ENCODE results near the gene MAP2K6.

Gene MAP2K6

DNA sequence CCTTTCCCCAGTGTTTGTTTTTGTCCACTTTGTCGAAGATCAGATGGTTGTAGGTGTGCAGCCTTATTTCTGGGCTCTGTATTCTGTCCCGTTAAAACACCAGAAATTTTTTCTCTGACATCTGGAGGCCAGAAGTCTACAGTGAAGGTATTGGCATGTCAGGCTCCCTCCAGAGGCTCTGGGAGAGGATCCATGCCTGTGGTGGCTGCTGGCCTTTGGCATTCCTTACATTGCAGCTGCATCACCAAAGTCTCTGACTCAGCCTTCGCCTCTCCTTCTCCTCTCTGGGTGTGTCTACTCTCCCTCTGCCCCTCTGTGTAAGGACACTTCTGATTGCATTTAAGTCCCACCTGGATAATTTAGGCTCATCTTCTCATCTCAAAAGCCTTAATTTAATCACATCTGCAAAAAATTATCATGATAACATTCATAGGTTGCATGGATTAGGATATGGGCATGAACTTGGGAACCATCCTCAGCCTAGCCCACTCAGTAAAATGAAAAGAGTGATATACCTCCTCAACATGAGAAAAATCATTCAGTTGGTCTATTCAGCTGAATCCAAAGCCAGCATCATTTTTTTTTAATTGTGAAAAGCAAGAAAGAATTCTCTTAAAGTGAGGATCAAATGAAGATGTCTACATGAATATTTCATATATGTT is 78.0 kb downstream of the MAP2K6 start:
- DNase-seq (ENCODE audit: low read depth) = no peak

DNA sequence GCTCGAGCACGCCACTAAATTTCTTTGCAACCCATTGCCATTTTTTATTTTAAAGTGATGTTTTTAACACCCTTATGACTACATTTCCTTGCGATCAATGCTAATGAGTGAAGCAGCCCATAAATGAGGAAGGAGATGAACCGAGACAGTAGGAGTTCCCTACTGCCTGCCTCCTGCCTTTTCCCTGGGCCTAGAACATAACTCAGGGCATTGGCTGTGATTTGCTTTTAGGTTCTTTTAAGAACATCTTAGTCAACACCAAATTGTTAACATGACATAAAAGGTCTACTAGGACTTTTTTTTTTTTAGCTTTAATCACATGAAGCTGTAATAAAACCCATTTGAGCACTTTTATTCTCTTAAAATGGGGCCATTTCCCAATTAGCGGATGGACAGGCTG is 81.3 kb downstream of the MAP2K6 start:
- no peak for DNase-seq (ENCODE audit: low read depth)

DNA sequence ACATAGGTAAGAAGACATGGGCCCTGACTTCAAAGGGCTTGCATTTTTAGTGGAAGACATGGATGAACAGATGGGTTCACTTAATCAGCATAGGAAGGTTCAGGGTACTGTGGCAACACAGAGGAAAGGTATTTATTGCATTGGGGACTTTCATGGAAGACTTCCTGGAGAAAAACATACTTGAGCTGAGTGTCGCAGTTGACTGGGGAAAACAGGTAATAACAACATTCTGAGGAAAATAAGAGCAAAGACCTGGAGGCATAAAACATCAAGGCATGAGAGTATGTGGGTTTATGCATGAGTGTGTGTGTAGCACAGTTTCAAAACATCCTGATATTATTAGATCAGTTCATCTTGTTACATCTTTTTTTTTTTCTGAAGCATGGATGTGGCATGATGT is 82.7 kb downstream of the MAP2K6 start:
- DNase-seq (ENCODE audit: low read depth) = no peak

DNA sequence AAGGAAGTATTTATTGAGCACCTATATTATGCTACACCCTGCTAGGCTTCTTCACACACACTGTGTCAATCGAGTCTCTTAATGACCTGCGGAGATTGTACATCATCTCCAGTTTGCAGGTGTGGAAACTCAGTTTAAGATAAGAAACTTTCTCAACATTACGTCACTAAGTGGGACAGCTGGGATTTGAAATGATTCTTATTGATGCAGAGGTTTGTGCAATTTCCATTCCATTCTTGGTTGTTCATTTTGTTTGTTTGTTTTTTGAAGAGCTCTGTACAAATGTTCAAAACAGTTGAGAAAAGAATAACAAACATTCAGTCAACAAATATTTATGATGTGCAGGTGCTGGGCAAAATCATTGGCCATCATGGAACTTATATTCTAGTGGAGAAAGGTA is 84.8 kb downstream of the MAP2K6 start:
- DNase-seq (ENCODE audit: low read depth) = no peak

DNA sequence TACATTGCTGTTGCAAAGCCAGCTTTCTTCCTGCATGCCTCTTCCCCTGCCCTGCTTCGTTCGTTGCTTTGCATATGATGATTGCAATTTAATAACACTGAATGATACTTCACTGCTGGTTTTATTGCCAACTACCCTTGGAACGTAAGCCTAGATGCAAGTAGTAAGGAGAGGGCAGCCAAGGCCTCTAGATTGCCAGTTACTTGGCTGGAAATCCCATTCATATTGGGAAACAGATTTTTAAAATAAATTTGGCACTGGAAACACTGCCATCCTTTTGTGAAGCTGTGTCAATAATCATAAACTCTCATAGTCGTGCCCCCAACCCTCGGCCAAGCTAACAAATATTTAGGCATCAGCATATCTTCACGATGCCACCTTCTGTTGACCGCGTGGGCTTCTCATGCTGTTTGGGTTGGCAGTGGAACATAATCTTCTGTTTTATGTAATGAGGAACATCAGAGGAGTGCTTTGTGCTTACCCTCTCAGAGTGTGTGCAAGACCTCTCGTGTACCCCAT is 86.5 kb downstream of the MAP2K6 start:
- no peak for DNase-seq (ENCODE audit: low read depth)

DNA sequence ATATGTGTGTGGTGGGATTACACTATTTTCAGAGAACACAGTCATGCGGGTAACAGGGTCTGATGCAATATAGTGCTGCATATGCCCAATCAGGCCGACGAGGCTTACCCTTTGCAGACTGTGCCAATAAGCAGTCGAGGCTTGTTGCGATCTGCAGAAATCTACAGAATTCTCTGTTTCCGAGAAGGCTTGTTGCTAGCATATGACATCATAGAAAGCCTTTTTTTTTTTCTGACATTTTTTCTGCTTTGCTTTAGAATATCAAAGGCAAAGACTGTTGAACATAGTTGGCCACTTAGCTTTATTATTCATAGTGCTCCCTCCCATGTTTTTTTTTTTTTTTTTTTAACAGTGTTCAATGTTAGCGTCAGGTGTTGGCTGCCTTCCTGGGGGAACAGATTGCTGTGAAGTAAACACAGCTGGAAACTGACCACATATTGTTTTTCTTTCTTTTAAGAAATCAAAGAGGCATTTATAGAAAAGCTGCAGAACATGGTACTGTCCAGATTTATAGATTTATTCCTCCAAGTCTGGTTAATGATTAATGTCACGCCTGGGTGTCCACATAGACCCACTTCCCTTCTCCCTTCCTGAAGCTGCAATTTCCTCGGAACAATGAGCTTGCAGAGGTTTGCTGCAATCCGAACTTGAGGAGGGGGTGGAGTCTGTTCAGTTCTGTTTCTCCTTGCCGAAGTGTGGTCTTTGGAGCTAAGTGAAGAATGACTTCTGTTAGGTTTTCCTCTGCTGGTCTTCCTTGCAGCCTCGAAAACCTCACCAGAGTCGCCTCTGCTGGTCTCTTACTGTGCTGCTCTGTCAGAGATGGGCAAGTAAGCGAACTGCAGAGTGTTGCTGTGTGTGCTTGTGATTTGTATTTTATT is 87.3 kb downstream of the MAP2K6 start:
- DNase-seq (ENCODE audit: low read depth) = no peak

DNA sequence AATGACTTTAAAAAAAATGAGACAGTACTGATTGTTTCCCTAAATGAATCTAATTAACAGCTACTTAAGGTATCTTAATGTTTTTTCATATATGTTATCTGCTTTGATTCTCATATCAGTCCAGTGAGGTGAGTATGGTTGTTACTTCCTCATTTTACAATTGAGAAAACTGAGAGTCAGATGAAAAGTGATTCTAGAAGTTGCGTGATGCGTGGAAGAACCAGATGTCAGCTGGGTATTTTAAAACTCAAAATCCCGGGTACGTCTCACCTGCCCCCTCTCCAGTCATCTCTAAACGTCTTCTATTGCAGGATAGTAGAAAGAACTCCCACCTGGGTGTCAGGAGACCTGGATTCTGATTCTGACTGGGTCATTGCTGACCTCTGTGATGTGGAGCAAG is 89.2 kb downstream of the MAP2K6 start:
- DNase-seq (ENCODE audit: low read depth) = no peak

DNA sequence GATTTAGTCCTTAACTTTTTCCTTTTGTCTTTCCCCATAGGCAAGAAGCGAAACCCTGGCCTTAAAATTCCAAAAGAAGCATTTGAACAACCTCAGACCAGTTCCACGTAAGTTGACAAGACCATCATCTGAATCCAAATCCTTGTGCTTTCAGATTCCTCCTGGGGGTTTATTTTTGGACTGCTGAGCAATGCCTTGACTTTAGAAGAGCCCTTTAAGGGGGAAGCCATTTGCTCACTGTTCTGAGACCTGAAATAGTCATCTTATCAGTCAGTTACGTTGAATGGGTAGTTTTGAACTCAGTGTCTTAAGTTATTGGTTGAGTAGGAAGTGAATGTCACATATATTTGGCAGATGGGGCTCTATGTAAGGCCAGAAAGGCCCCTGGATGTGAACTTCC is 91.2 kb downstream of the MAP2K6 start:
- DNase-seq (ENCODE audit: low read depth) = no peak

DNA sequence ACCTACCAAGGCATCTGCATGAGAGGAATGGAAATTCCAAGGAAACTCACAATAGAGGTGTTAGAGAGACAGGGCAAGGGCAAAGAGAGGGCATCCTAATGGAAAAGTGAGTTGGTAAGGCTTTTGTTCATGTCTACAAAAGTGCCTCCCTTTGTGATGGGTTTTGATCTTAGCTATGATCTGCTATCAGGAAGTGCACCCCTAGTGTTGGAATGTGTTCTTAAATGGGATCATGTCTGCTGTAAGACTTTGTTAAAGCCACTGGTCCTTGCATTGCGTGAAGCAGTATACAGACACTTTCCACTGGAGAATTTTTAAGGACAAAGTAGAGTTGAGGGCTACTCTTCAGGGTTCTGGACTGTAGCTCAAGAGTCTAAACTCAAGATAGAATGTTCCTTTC is 92.0 kb downstream of the MAP2K6 start:
- DNase-seq (ENCODE audit: low read depth) = no peak

DNA sequence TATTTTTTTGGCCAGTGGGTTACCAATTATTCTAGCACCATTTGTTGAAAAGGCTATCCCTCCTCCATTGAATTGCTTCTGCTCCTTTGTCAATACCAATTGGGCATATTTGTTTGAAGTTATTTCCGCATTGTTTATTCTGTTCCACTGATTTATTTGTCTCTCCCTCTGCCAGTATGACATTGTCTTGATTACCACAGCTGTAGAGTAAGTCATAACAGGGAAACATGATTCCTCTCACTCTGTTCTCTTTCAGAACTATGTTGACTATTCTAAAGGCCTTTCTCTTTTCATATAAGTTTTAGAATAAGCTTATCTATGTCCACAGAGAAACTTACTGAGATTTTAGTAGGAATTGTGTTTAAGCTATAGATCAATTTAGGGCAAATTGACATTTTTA is 94.3 kb downstream of the MAP2K6 start:
- no peak for DNase-seq (ENCODE audit: low read depth)

DNA sequence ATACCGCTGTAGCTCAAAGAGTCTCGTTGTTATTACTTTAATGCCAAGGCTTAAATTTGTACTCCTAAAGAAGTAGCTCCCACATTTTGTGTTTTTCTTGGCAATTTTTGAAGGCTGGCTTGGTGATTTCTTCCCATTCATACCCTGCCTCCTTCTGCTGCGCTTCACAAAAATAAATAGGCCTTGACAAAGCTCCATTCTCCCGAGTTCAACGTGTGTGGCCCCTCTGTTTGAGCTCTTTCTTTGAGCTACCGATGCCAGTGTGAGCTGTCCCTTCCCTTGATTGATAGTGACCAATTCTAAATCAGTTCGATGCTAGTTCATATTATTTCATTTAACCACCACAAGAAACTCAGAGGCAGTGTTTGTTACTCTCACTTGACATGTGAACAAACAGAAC is 96.8 kb downstream of the MAP2K6 start:
- no peak for DNase-seq (ENCODE audit: low read depth)

DNA sequence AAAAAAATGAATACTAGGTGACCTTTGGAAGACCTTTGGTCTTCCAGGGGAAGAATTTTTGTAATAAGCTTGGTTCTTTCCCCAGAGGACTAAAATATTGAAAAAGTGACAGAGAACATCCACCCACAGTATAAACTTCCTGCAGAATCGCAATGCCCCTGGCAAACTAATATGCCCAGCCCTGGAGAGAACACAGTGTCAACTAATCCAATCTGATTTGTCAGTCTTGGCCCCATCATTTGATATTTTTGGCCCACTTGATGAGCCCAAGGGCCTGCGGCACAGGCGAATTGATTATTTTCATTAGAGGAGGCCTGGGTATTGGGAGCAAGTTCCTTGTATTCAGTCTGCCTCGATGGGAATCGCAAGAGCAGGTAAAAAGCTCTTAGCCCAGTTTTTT is 98.4 kb downstream of the MAP2K6 start:
- no peak for DNase-seq (ENCODE audit: low read depth)

DNA sequence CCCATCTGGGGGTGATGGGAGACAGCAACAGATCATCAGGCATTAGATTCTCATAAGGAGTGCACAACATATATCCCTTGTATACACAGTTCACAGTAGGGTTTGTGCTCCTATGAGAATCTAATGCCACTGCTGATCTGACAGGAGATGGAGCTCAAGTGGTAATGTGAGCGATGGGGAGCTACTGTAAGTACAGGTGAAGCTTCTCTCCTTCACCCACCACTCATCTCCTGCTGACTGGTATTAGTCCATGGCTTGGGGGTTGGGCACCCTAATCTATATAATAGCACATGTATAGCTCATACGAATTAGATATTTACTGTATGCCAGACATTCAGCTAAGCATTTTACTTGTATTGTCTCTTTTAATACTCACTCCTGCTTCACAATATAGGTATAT is 101.7 kb downstream of the MAP2K6 start:
- no peak for DNase-seq (ENCODE audit: low read depth)

DNA sequence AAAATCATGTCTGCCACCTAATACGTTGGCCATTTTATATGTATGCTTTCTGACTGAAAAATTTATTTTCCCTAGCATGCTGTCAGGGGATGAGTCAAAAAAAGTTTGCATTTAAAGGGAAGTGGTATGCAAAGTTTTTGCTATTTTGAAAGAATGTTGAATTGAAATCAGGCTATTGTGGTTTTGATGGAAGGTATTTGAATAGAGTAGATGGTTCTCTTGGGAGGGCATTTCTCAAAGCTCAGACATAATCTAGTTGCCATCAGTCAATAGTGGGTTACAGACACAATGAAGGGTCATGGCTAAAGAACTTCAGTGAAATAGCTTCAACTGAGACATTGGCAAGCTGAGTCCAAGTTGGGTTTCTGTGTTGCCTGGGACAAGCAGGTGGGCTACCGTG is 102.4 kb downstream of the MAP2K6 start:
- no peak for DNase-seq (ENCODE audit: low read depth)

DNA sequence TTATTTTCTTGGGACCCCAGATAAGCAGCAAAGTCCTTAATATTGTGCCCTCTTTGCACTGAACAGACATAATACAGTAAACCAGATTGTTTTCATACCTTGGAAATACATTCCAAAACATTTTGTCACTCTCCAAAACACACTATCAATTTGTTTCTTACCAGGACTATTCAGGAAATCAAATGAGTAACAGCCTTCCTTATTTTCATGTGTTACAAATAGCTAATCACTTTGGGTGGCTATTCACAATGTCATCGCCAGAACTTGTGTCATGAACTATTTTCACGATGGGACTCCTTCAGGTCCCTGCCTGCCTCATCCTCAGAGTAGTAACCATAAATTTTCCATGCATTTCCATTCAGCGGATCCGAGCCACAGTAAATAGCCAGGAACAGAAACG is 104.5 kb downstream of the MAP2K6 start:
- DNase-seq (ENCODE audit: low read depth) = no peak

DNA sequence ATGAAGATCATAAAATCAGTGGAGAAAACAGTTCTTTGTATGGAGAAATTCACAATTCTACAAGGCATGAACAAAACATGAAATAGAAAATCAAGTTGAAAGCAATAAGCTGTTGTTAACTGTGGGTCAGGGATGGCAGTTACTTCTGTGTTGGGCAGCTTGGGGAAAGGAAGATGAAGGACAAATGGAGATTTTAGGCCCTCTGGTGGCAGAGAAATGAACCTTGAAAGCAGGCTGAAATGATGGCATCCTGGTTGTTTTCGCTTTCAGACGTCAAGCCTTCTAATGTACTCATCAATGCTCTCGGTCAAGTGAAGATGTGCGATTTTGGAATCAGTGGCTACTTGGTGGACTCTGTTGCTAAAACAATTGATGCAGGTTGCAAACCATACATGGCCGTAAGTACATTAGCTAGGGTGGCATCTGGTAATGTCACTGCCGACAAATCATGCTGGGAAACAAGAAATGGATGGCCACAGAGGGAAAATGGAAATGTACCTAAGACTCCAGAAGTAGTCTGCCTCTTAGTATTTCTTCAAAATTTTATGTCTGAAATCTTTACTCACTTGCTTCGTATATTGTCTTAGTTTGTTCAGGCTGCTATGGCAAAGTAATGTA is 108.9 kb downstream of the MAP2K6 start:
- no peak for DNase-seq (ENCODE audit: low read depth)

DNA sequence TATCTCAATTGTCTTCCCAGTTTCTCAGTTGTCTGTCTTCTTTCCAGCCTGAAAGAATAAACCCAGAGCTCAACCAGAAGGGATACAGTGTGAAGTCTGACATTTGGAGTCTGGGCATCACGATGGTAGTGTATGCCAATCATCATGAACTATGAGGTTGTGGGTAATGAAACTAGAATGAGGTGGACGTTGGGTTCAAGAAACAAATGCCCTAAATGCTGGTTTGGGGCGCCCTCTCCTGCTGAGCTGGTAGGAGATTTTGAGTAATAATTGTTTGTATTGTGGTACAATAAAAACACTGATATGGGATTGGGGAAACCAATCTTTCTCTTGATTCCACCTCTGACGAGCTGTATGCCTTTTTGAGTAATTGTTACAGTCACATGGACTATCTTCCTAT is 110.4 kb downstream of the MAP2K6 start:
- DNase-seq (ENCODE audit: low read depth) = no peak

DNA sequence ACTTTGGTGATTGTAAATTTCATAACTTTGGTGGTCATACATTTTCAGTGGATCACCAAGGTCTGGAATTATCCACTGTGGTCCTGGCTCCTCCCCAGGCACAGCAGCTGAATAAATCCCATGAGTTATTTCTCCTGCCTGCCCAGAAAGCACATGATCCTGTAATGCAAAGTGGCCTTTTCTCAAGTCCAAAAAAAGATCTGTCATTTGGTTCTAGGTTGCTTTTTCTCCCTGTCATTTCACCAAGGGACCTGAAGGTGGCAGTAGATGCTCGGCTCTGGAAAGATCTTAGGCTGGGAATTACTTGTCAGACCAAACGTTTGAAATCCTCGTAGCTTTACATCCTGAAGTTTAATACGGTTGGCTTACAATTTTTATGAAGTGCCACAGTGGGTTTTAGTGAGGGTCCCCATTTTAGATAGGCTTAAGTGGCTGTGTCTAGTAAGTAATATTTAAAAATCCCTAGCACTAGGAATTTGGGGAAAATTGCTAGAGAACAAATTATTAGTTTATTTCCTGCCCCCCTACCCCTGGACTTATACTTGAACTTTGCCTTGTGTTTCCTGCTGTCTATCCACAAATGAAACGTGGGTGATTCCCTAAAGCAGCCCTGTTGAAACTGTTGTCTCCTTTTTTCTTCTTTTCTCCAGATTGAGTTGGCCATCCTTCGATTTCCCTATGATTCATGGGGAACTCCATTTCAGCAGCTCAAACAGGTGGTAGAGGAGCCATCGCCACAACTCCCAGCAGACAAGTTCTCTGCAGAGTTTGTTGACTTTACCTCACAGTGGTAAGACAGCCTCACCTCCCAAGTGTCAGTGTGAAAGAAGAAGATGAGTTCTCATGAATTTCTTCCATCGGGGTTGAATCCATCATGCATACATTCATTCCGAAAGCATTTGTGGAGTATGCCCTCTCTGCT is 111.7 kb downstream of the MAP2K6 start:
- no peak for DNase-seq (ENCODE audit: low read depth)

DNA sequence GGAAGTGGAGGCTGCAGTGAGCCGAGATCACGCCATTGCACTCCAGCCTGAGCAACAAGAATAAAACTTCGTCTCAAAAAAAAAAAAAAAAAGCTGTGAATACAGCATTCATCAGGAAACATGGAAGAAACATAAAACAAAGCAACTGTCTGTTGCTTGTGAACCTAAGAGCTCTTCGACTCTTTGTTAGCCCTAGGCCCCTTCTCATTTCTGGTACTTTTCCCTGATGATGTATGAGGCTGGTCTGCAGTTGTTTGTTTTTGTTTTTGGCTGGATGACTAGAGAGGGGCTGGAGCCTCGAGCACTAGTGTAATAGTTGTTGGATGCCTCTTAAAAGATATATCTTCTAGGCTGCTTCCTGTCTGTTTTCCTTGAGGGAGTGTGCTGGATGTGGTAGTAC is 113.5 kb downstream of the MAP2K6 start:
- no peak for DNase-seq (ENCODE audit: low read depth)

DNA sequence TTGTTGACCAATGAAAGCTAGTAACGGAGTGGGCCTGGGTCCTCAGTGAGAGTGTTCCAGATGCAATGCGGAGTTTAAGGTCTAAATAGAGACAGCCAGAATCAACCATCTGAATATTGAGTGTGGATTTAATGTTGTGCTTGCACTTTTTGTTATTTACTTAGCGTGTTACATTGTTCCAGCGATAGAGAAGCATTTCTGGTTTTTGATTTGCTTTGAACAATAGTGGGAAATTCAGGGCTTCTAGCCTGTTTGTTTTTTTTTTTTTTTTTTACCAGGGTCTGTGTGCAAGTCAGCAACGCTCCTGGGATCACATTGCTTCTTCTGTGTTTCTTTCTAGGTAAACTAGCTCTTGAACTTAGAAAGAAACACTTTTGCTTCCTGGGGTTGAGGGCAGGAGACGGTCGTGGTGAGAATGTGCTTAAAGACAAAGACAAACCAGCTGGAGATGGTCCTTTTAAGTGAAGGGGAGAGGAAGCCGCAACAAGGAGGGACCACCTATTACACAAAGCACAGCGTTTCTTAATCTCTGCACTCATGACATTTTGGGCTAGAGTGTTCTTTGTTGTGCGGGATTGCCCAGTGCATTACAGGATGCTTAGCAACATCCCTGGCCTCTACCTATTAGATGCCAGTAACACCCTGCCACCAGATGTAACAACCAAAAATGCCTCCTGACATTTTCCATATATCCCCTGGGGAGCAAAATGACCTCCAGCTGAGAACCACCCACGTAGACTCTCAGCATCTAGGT is 119.2 kb downstream of the MAP2K6 start:
- no peak for DNase-seq (ENCODE audit: low read depth)

DNA sequence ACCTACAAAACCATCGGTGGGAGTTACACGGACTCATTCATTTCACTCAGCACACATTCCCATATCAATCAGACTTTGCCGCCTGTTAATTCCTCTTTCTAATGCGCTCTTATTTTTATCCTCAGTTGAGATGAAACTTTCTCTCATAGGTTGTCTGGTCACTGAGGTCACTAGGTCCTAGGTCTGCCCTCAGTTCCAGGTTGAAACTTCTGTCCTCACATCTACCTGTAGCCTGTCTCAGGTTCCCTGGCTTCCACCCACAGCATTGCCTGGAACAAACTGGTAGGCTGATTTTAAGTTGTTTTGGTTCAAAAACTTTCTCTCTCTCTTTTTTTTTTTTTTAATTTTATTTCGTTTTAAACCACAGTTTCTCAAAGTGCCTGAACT is 119.7 kb downstream of the MAP2K6 start:
- no peak for DNase-seq (ENCODE audit: low read depth)

Measured in activated T-cell treated with anti-CD3 and anti-CD28 coated beads for 48 hours (primary cell).